ENCODE results near the gene SEMA5A. TPM values are rescaled to one million over a fixed set of nuclear protein-coding genes. Genes with fewer than 3 reads are reported as not detected.

Gene SEMA5A
- polyA plus RNA-seq, 3 donors: not detected

DNA sequence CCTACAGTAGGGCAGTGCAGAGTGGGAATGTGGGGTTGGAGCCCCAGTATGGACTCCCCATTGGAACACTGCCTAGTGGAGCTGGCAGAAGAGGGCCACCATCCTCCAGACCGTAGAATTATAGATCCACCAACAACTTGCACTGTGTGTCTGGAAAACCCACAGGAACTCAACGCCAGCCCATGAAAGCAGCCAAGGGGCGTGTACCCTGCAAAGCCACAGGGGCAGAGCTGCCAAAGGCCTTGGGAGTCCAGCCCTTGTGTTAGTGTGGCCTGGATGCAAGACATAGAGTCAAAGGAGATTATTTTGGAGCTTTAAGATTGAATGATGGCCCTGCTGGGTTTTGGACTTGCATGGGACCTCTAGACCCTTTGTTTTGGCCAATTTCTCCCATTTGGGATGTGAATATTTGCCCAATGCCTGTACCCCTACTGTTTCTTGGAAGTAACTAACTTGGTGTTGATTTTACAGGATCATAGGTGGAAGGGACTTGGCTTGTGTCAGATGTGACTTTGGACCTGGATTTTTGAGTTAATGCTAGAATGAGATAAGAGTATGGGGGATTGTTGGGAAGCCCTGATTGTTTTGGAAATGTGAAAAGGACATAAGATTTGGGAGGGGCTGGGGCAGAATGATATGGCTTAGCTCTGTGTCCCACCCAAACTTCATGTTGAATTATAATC lies 266.8 kb downstream of the SEMA5A start:
- no peak for DNase-seq
- Histone ChIP-seq H3K9me3 (replicated peaks in 1 of 2; ENCODE audit: control insufficient read depth in 1 of 2, insufficient read depth in 1 of 2, low read length in 2 of 2) (peaks cover 0 to 7% of the 10 kb centered on the region in 2 donors), H3K36me3 (replicated peaks in 1 of 2; ENCODE audit: control insufficient read depth in 1 of 2, insufficient read depth in 2 of 2, low read length in 2 of 2) (no peaks in the 10 kb centered on the region), H4K20me1 (ENCODE audit: insufficient read depth, low read length) (no peaks in the 10 kb centered on the region), H3K9ac (ENCODE audit: insufficient read depth, low read length, poor library complexity, severe bottlenecking) (no peak overlapping the region), H3K4me2 (replicated peaks; ENCODE audit: extremely low read depth, low read length, poor library complexity, severe bottlenecking) (no peak overlapping the region), H3K27ac (ENCODE audit: low read depth in 1 of 2, low read length in 2 of 2) (no peak overlapping the region), H3K4me3 (replicated peaks in 1 of 3; ENCODE audit: low read depth in 2 of 3, low read length in 3 of 3) (no peak overlapping the region), H2AFZ (ENCODE audit: insufficient read depth, low read depth, low read length, poor library complexity, severe bottlenecking) (no peak overlapping the region), H3K79me2 (ENCODE audit: insufficient read depth, low read length) (no peaks in the 10 kb centered on the region), H3K4me1 (ENCODE audit: control insufficient read depth in 1 of 2, insufficient read depth in 2 of 2, low read length in 2 of 2) (no peaks in the 10 kb centered on the region), H3K27me3 (ENCODE audit: control insufficient read depth in 2 of 2, insufficient read depth in 2 of 2, low read length in 2 of 2) (no peaks in the 10 kb centered on the region)
- intact Hi-C loops (cut with micrococcal nuclease): no loop called here
- Mint-ChIP-seq H3K4me1 (no peaks in the 10 kb centered on the region), H3K27ac (no peak overlapping the region), H3K36me3 (no peaks in the 10 kb centered on the region), H3K27me3 (ENCODE audit: low read depth in 3 of 3) (peaks cover 0 to 4% (median 0%) of the 10 kb centered on the region in 3 donors), H3K9me3 (peaks cover 0 to 8% (median 5%) of the 10 kb centered on the region in 7 donors), H3K4me3 (no peak overlapping the region)
- TF ChIP-seq, protein P1, sequence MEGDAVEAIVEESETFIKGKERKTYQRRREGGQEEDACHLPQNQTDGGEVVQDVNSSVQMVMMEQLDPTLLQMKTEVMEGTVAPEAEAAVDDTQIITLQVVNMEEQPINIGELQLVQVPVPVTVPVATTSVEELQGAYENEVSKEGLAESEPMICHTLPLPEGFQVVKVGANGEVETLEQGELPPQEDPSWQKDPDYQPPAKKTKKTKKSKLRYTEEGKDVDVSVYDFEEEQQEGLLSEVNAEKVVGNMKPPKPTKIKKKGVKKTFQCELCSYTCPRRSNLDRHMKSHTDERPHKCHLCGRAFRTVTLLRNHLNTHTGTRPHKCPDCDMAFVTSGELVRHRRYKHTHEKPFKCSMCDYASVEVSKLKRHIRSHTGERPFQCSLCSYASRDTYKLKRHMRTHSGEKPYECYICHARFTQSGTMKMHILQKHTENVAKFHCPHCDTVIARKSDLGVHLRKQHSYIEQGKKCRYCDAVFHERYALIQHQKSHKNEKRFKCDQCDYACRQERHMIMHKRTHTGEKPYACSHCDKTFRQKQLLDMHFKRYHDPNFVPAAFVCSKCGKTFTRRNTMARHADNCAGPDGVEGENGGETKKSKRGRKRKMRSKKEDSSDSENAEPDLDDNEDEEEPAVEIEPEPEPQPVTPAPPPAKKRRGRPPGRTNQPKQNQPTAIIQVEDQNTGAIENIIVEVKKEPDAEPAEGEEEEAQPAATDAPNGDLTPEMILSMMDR (IDR thresholded peaks at IDR 0.05): no peak
- WGBS (ENCODE audit: insufficient coverage): 90% methylated on average over 2 of the region's 3 CpGs

DNA sequence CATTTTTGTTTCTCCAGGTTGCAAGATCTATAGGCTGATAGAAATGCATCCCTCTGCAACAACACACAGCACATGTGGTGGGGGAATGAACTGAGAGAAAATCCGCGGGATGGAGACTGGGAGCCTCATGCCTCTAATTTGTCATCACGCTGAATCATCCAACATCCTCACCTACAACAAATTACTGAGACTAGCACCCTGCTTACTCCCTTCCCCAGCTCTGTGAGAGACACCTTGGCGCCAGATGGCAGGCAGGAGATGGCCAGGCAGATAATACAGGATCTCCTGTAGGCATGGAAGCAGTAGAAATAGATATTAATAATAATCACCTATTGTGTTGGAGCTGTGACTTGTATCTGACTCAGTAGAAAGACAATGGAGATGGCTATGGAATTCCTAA lies 276.9 kb downstream of the SEMA5A start:
- no peak for DNase-seq
- Histone ChIP-seq H3K27ac (ENCODE audit: low read depth in 1 of 2, low read length in 2 of 2) (no peak overlapping the region), H3K27me3 (ENCODE audit: control insufficient read depth in 2 of 2, insufficient read depth in 2 of 2, low read length in 2 of 2) (no peaks in the 10 kb centered on the region), H3K79me2 (ENCODE audit: insufficient read depth, low read length) (no peaks in the 10 kb centered on the region), H3K9ac (ENCODE audit: insufficient read depth, low read length, poor library complexity, severe bottlenecking) (no peak overlapping the region), H4K20me1 (ENCODE audit: insufficient read depth, low read length) (no peaks in the 10 kb centered on the region), H3K9me3 (replicated peaks in 1 of 2; ENCODE audit: control insufficient read depth in 1 of 2, insufficient read depth in 1 of 2, low read length in 2 of 2) (peaks cover 0 to 12% of the 10 kb centered on the region in 2 donors), H3K4me2 (replicated peaks; ENCODE audit: extremely low read depth, low read length, poor library complexity, severe bottlenecking) (no peak overlapping the region), H3K4me3 (replicated peaks in 1 of 3; ENCODE audit: low read depth in 2 of 3, low read length in 3 of 3) (no peak overlapping the region), H3K36me3 (replicated peaks in 1 of 2; ENCODE audit: control insufficient read depth in 1 of 2, insufficient read depth in 2 of 2, low read length in 2 of 2) (no peaks in the 10 kb centered on the region), H2AFZ (ENCODE audit: insufficient read depth, low read depth, low read length, poor library complexity, severe bottlenecking) (no peak overlapping the region), H3K4me1 (ENCODE audit: control insufficient read depth in 1 of 2, insufficient read depth in 2 of 2, low read length in 2 of 2) (no peaks in the 10 kb centered on the region)
- Mint-ChIP-seq H3K36me3 (no peaks in the 10 kb centered on the region), H3K4me1 (no peaks in the 10 kb centered on the region), H3K27ac (no peak overlapping the region), H3K9me3 (peaks cover 4 to 19% (median 10%) of the 10 kb centered on the region in 7 donors), H3K27me3 (ENCODE audit: low read depth in 3 of 3) (no peaks in the 10 kb centered on the region), H3K4me3 (no peak overlapping the region)
- WGBS (ENCODE audit: insufficient coverage): no CpG with 5 or more reads among the region's 4 CpGs
- intact Hi-C loops (cut with micrococcal nuclease): no loop called here
- TF ChIP-seq, protein P1 (IDR thresholded peaks at IDR 0.05): no peak
